GM08714 (cell line): ENCODE data around the gene DIP2A.
"Not testable (repeated sequence)": the region's sequence is repeated elsewhere in the genome, so short reads cannot be mapped to it uniquely, and the experiment has no call there.

Experiments
- H3K4me3 ChIP-seq: fragments of 200-500 bp; sonication (Bioruptor generic); 2 replicates; pipeline ENCODE4 v1.5.1; 2014; ENCODE audit warnings: mild to moderate bottlenecking, low read length, inconsistent platforms
- ZNF274 ChIP-seq: IDR thresholded peaks from 2 replicates; pipeline ENCODE4 v1.6.1; 2012; ENCODE audit warnings: mild to moderate bottlenecking, low read depth, low read length

The DIP2A gene

DNA sequence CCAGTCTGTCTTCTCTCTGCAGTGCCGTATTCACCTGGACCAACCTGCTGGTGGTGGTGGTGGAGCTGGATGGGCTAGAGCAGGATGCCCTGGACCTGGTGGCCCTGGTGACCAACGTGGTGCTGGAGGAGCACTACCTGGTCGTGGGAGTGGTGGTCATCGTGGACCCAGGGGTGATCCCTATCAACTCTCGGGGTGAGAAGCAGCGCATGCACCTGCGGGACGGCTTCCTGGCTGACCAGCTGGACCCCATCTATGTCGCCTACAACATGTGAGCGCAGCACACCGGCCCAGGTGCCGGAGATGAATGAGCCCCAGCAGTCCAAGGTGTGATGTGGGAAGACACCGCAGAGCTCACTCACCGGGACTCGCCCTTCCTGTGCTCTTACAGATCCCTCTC is 108.7 kb downstream of the DIP2A start:
- TF ChIP-seq ZNF274 = no peak
- H3K4me3 ChIP-seq = no peak overlapping the region

GRCh38 chr21:46568562-46568961 is 109.9 kb downstream of the DIP2A start:
- H3K4me3 ChIP-seq = no peak overlapping the region

DNA sequence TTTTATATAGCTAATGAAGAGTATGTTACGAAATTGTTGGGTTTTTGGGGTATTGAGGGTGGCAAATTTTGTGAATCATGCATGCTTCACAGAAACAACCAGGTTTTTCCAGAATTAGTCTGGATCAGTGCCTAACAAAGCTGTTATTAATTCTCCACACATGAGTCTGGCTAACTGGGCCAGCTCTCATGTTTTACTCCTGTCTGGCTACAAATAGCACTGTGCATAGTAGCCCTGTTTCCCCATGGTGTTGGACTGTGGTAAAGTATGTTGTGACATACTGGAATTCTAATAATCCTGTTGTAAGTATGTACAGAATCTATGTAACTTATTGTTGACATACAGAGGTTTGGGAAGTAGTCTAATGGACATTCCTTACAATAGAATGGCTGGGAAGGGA is 110.4 kb downstream of the DIP2A start:
- TF ChIP-seq ZNF274 = no peak
- H3K4me3 ChIP-seq = no peak overlapping the region

More at GRCh38 chr21:46568562-46568961, 109.9 kb downstream of the DIP2A start:
- no peak for TF ChIP-seq ZNF274

- no peak overlapping the region for H3K4me3 ChIP-seq
These were observed 111.4 kb downstream of the DIP2A start for GRCh38 chr21:46570119-46570518.

GRCh38 chr21:46570631-46571030 is 111.9 kb downstream of the DIP2A start:
- H3K4me3 ChIP-seq = no peak overlapping the region
- no peak for TF ChIP-seq ZNF274

More at GRCh38 chr21:46570119-46570518, 111.4 kb downstream of the DIP2A start:
- TF ChIP-seq ZNF274 = no peak

DNA sequence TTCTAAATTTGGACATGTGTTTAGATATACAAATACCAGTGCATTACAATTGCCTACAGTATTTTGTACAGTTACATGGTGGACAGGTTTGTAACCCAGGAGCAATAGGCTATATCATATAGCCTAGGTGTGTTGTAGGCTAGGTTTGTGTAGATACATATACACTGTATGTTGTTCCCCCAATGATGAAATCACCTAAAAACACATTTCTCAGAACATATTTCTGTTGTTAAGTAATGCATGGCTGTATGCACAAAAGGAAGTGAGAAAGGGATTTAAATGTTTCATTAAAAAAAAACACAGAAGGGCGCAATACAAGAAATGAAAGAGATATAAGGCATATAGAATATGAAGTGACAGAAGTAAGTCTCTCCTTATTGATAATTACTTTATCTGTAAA is 114.2 kb downstream of the DIP2A start:
- H3K4me3 ChIP-seq = no peak overlapping the region

DNA sequence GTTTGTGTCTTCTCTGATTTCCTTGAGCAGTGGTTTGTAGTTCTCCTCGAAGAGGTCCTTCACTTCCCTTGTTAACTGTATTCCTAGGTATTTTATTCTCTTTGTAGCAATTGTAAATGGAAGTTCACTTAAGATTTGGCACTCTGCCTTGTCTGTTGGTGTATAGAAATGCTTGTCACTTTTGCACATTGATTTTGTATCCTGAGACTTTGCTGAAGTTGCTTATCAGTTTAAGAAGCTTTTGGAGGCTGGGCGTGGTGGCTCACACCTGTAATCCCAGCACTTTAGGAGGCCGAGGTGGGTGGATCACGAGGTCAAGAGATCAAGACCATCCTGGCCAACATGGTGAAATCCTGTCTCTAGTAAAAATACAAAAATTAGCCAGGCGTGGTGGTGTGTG is 119.1 kb downstream of the DIP2A start:
- not testable (repeated sequence) for H3K4me3 ChIP-seq

More for the DNA sequence above, 114.2 kb downstream of the DIP2A start:
- TF ChIP-seq ZNF274 = no peak

DNA sequence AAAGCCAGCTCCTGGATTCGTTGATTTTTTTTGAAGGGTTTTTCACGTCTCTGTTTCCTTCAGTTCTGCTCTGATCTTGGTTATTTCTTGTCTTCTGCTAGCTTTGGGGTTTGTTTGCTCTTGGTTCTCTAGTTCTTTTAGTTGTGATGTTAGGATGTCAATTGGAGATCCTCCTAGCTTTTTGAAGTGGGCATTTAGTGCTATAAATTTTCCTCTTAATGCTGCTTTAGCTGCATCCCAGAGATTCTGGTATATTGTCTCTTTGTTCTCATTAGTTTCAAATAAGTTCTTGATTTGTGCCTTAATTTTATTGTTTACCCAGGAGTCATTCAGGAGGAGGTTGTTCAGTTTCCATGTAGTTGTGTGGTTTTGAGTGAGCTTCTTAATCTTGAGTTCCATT is 120.7 kb downstream of the DIP2A start:
- not testable (repeated sequence) for H3K4me3 ChIP-seq

- no peak for TF ChIP-seq ZNF274
- H3K4me3 ChIP-seq = no peak overlapping the region
These were observed 123.2 kb downstream of the DIP2A start for GRCh38 chr21:46581780-46582307.

GRCh38 chr21:46585191-46585953 is 126.7 kb downstream of the DIP2A start:
- TF ChIP-seq ZNF274 = no peak
- no peak overlapping the region for H3K4me3 ChIP-seq

DNA sequence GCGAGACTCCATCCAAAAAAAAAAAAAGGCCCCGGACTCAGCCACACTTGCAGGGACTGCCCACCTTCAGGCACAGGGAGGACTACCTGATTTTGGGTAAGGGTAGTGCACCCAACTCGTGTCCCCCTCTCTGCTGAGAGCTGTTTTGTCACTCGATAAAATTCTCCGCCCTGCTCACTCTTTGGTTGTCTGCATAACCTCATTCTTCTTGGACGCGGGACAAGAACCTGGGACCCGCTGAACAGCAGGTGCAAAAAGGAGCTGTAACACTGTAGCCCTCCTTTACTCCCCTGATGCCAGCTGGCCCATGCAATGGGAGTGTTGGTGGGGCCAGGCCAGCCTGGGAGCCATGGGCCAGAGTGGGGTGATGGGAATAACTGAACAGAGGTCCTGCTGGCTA is 135.6 kb downstream of the DIP2A start:
- no peak for TF ChIP-seq ZNF274
- no peak overlapping the region for H3K4me3 ChIP-seq

GRCh38 chr21:46596201-46596600 is 137.5 kb downstream of the DIP2A start:
- no peak overlapping the region for H3K4me3 ChIP-seq
- TF ChIP-seq ZNF274 = no peak

- H3K4me3 ChIP-seq = no peak overlapping the region
- TF ChIP-seq ZNF274 = no peak
These were observed 138.3 kb downstream of the DIP2A start for GRCh38 chr21:46597031-46597430.

GRCh38 chr21:46597896-46598343 is 139.2 kb downstream of the DIP2A start:
- H3K4me3 ChIP-seq = no peak overlapping the region
- TF ChIP-seq ZNF274 = no peak

DNA sequence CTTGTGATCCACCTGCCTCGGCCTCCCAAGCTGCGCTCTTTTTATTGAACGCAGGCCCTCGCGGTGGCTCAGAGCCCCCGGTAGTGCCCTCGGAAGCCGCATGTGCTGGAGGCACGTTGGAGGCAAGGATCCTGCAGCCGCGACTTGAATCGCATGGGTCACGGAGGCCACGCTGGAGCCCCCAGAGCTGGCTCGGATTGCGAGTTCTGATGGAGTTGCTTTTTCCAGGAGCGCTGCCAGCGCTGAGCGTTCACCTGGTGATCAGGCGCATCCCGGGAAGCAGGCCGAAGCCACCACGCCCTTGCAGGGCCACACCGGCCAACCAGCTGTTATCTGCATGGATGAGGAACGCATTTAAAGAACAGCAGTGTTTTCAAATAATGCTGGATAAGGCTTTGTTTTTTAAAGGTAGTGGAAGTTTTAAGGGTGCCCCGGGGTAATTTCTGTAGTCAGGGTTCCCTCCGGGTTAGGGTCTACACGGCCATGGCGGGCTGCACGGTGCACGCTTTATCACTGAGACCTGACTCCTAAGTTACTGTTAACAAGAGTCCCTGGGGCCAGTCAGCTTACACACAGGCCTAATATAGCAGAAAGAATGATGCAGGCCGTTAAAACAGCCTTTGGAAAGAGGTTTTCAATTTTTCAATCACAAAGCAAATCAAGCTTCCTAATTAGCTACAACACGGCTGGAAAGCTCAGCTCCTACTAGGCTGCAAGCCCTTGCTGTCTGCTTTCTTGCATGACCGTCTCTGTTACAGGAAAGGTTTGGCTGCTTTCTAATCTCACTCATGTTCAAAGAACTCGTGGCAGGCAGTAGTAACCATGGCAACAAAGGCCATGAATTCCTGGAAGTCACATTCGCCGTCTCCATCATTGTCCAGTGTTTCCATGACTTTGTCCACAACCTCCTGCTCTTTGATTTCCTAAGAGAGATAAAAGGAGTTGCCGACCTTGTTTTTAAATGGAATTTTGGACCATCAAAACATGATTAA is 140.2 kb downstream of the DIP2A start:
- no peak overlapping the region for H3K4me3 ChIP-seq
- TF ChIP-seq ZNF274 = no peak

DNA sequence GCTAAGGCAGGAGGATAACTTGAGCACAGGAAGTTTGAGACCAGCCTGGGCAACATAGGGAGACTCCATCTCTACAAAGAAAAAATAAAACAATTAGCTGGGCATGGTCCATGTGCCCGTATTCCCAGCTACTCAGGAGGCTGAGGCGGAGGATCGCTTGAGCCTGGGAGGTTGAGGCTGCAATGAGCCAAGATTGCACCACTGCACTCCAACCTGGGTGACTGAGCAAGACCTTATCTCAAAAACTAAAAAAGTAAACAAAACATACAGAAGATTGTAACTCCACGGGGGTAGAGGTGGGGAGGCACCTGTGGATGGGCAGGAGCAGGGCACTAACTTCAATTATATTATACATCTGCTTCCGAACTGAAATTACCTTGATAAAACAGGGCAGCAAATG is 141.6 kb downstream of the DIP2A start:
- no peak overlapping the region for H3K4me3 ChIP-seq
- no peak for TF ChIP-seq ZNF274
